Fibroblast of pulmonary artery (primary cell): ENCODE data around the gene INMT.

Source experiments
- DNase-seq: peaks from one replicate; pipeline ENCODE4 v3.0.0-alpha.2; 2010; ENCODE audit warnings: low read depth
- H3K4me3 ChIP-seq: replicated peaks from 2 replicates; pipeline ENCODE4 v1.5.1; 2011; ENCODE audit warnings: low read depth, mild to moderate bottlenecking, control low read depth, low read length, moderate library complexity
- TF ChIP-seq, protein P1 (sequence below): IDR thresholded peaks from 2 replicates; pipeline ENCODE4 v1.5.1; 2011; ENCODE audit warnings: mild to moderate bottlenecking, control low read depth, low read length, inconsistent platforms; ENCODE audit errors: missing control alignments

INMT gene

GRCh38 chr7:30745261-30745941 lies 6.5 kb upstream of the INMT start:
- no peak overlapping the region for H3K4me3 ChIP-seq
- no peak for DNase-seq
- TF ChIP-seq, protein P1, sequence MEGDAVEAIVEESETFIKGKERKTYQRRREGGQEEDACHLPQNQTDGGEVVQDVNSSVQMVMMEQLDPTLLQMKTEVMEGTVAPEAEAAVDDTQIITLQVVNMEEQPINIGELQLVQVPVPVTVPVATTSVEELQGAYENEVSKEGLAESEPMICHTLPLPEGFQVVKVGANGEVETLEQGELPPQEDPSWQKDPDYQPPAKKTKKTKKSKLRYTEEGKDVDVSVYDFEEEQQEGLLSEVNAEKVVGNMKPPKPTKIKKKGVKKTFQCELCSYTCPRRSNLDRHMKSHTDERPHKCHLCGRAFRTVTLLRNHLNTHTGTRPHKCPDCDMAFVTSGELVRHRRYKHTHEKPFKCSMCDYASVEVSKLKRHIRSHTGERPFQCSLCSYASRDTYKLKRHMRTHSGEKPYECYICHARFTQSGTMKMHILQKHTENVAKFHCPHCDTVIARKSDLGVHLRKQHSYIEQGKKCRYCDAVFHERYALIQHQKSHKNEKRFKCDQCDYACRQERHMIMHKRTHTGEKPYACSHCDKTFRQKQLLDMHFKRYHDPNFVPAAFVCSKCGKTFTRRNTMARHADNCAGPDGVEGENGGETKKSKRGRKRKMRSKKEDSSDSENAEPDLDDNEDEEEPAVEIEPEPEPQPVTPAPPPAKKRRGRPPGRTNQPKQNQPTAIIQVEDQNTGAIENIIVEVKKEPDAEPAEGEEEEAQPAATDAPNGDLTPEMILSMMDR = peak; percentile 2

GRCh38 chr7:30750010-30750409 lies 1.9 kb upstream of the INMT start:
- TF ChIP-seq, protein P1 = no peak
- no peak for DNase-seq
- no peak overlapping the region for H3K4me3 ChIP-seq

- peak; percentile 94 for DNase-seq
- no peak overlapping the region for H3K4me3 ChIP-seq
- TF ChIP-seq, protein P1 = no peak
Measured at GRCh38 chr7:30750683-30751650, 968 bp upstream of the INMT start.

- no peak for DNase-seq
- TF ChIP-seq, protein P1 = no peak
- peak overlapping the region; percentile 54 for H3K4me3 ChIP-seq
Measured at GRCh38 chr7:30752484-30752883, 549 bp downstream of the INMT start.

DNA sequence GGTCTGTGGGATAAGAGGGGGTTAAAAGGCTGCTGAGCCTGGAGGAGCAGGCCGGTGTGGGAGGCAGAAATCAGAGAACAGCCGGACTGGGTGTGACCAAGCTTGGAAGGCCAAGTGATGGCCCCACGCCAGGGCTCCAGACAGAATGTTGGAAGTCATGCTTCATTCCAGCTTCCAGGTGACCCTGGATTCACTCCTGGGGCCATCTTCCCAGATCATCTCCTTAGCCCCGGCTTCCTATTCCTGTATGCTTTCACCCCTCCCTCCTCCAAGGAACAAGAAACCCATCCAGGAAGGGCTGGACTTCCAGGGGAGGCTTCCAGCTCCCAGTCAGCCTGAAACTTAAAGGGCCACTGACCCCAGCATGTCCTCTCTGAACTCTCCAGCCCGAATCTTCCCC lies 1.0 kb downstream of the INMT start:
- peak overlapping the region; percentile 54 for H3K4me3 ChIP-seq
- TF ChIP-seq, protein P1 = no peak
- DNase-seq = peak; percentile 85

DNA sequence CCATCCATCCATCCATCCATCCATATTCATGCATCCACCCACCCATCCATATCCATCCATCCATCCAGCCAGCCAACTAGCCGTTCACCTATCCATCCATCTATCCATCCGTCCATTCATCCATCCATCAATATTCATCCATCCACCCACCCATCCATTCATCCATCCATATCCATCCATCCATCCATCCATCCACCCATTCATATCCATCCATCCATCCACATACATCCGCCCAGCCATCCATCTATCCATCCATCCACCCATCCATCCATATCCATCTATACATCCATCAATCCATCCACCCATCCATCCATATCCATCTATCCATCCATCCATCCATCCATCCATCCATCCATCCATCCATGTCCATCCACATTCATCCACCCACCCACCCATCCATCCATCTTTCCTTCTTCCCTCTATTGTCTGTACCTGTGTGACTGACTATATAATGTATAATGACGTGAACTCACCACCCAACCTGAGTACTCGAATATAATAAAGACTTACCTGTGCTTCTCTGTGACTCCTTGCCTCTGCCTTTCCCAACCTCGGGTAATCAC lies 2.5 kb downstream of the INMT start:
- TF ChIP-seq, protein P1 = no peak
- H3K4me3 ChIP-seq = no peak overlapping the region
- DNase-seq = no peak
